GM19351 (cell line): ENCODE results near the gene SLC9A1.

ENCODE experiments used
- ATAC-seq: cut with Tn5 transposase; IDR thresholded peaks from one replicate; pipeline ENCODE4 v1.9.1; 2021; ENCODE audit warnings: mild to moderate bottlenecking, moderate library complexity; ENCODE audit not compliant: unreplicated experiment

The SLC9A1 gene

GRCh38 chr1:27108588-27108987 lies 46.3 kb downstream of the SLC9A1 start:
- no peak for ATAC-seq

GRCh38 chr1:27106561-27107323 lies 48.2 kb downstream of the SLC9A1 start:
- ATAC-seq = no peak

- ATAC-seq = no peak
Measured at GRCh38 chr1:27105018-27105417, 49.9 kb downstream of the SLC9A1 start.

DNA sequence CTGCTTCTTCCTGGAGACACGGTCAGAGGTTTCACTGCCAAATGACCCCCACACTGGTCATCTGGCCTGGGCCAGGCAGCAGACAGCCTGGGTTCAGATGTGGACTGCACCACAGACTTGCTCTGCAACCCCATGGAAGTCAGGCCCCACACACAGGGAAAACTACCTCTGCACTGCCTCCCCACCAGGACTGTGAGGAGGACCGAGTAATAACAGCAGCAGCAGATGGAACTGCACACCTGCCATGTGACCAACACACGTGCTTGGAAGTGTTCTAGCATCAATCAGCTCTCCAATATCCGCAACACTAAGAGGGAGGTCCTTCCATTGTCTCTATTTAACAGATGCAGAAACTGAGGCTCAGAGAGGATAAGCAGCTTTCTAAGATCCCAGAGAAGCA lies 51.4 kb downstream of the SLC9A1 start:
- no peak for ATAC-seq

DNA sequence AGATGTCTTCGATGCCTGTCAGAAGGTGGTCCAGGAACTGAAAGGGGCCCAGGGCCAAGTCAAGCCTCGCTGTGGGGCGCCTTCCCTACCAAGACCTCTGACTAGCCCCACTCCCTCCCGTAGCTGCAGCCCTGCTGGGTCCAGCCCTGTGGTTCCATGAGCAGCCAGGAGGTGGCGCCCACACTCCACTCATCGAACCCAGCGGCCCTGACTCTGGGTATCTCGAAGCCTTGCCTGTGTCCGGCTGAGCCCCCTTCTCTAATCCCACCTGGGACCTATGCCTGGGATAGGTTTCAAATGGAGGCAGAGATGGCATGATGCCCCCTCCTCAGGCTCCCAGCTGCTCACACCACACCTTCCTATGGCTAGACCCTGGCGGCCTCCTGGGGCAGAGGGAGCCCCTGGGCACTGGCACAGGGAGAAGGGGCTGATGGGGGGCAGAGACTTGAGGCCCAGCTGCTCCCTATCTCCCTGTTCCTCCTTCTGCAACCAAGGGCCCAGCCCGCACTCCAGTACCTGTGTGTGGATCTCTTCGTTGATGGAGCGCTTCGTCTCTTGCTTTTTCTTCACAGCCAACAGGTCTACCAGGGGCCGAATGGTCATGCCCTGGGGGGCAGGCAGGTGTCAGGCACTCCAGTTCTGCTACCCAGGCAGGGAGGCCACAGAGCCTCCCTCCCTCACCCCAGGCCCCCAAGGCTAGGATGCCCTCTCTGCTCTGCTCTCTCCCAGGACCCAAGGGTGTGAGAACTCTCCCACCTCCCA lies 52.0 kb downstream of the SLC9A1 start:
- no peak for ATAC-seq

DNA sequence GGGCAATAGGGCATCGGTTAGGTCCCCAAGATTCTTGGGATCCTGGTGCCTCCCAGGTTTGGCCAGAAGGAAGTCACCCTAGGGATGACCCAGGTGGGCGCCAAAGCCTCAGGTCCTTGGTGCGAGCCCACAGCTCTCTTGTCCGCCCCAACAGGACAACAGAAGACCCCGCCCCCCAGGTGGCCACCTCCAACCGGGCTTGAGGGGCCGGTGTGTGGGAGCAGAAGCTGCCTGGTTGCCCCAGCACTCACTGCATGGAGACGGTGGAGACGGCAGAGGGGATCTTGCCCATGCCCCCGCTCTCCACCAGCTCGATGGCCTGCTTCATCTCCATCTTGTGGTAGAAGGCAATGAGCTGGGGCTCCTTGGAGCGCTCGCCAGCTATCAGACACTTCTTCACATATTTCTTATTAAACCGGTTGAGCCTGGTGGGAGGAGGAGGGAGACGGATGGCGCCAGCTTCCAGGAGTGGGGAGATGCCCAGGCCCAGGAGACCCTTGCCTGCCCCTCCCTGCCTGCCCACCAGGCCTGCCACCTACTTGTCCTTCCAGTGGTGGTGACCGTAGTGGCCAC lies 52.7 kb downstream of the SLC9A1 start:
- no peak for ATAC-seq

GRCh38 chr1:27101696-27102095 lies 53.2 kb downstream of the SLC9A1 start:
- no peak for ATAC-seq

GRCh38 chr1:27101054-27101491 lies 53.9 kb downstream of the SLC9A1 start:
- ATAC-seq = no peak

DNA sequence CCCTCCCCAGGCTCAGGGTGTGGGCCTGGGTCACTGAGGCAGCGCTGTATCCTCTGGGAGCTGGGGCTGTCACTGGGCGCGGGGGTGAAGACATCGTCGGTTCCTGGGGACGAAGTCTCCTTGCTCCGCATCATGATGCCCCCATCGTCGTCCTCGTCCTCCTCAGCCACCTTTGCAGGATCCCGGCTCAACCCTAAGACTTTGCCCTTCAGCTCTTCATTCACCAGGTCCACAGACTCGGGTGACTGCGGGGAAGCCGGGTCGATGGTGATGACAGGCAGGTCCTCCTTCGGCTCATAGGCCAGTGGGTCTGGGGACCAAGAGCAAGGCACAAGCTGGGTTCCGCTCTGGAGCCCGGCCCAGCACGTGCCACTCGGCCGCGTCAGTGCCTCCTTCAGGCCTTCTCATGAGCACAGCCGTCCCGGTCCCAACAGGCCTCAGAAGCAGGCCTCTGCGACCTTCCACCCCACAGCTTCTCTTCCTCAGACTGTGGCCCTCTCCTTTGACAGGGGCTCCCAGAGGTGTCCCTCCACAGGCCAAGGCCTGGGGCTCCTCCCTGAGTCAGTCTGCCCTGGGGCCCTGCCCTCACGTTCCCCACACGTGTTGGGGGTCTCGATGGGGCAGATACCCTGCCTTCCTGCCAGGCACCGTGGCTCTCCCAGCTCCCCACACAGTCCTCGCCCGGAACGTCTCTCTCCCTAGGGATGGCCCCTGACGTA lies 54.4 kb downstream of the SLC9A1 start:
- no peak for ATAC-seq

GRCh38 chr1:27099587-27100334 lies 55.2 kb downstream of the SLC9A1 start:
- no peak for ATAC-seq

DNA sequence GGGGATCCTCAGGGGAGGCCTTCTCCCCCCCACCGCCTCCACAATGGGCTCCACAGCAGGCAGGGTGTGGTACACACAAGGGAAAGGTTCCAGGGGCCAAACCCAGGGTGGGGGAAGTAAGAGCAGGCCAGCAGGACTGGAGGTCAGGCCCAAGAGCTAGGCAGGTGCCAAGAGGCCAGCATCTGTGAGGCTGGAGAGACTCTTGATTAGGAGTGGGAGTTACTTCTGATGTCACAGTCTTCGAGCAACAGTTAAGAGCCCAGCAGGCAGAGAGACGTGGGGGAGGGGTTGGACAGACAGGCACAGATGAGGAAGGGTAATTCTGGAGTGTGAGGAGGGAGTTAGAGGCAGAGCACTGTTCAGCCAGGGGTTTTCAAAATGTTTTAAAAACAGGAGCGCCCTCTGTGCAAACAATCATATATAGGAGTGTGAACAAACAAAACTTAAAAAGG lies 55.8 kb downstream of the SLC9A1 start:
- ATAC-seq = no peak

DNA sequence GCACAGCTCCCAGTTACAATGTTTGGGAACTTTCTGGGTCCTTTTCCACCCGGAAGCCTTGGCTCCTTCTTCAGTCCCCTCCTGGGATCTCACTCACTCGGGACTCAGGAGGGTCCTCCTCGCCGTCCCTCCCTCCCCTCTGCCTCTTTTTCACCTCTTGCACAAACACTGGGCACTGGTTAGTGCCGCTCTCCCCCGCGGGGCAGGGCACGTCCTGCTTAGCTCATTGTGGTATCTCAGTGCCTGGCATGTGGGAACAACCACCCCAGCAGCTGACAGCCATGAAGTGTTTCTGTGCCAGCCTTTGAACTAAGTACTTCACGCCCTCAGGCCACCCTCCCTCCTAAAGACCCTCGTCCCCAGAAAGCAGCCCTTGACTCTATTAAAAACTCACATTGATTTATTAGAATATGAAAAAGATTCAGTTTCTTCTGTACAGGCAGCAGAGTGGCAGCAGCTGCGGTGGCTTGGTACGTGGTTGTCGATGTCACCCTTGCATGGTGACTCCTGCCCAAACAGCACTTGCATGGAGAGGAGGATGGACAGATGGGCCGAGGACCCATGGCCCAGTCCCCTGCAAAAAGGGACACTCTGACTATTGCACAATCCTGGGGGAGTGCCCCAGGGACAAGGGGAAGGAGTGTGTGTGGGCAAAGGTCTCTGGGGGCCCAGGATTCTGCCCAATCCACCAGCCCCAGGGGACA lies 56.3 kb downstream of the SLC9A1 start:
- no peak for ATAC-seq

DNA sequence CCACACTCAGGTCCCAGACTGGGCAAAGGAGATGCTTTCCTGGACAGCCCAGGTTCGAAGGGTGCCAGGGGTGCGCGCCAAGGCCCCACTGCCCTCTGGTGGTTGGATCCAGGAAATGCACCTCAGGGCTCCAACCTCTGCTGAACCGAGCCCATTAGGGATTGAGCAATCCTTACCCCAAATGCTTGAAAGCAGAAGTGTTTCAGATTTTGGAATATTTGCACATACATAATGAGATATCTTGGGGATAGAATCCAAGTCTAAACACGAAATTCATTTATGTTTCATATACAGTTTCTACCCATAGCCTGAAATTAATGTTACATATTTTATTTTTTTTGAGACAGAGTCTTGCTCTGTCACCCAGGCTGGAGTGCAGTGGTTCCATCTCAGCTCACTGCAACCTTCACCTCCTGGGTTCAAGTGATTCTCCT lies 57.4 kb downstream of the SLC9A1 start:
- ATAC-seq = peak; percentile 49

- no peak for ATAC-seq
Measured at GRCh38 chr1:27095576-27095975, 59.3 kb downstream of the SLC9A1 start.

GRCh38 chr1:27092888-27093287 lies 62.0 kb downstream of the SLC9A1 start:
- ATAC-seq = no peak

- ATAC-seq = no peak
Measured at GRCh38 chr1:27090911-27091310, 64.0 kb downstream of the SLC9A1 start.

DNA sequence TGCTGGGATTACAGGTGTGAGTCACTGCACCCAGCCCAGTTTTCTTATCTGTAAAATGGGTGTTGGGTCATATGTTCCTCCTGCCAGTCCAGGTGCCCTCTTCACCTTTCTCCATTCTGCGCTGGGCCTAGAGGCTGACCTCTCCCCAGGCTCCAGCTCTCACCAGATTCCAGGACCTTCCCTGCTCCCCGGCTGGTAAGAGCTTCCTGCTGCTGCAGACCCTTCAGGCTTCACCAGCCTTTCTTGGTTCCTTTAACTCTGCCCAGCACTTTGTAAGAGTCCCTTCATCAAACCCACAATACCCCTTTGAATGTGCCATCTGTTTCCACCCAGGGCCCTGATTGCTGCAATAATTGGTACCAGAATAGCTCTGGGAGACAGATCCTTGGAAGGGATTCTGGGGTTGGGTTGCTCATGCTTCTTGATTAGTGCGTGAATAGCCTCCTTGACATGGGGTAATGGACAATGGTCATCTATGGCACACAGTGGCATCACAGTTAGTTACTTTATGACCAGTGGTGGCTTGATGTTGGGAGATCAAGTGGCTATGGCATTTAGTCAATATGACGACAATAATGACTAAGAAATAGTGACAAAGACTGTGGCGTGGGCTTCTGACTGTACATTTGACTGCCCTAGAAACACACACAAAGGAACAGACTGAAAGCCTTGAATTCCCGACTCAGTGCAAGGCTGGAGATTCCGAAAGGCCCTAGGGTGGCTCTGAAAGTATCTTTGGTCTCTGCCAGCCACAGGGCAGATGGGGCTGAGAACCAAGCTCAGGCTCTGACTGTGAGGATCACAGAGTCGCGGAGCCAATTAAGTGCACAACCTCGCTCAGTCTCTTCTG lies 67.3 kb downstream of the SLC9A1 start:
- no peak for ATAC-seq

GRCh38 chr1:27086628-27087027 lies 68.3 kb downstream of the SLC9A1 start:
- ATAC-seq = no peak

DNA sequence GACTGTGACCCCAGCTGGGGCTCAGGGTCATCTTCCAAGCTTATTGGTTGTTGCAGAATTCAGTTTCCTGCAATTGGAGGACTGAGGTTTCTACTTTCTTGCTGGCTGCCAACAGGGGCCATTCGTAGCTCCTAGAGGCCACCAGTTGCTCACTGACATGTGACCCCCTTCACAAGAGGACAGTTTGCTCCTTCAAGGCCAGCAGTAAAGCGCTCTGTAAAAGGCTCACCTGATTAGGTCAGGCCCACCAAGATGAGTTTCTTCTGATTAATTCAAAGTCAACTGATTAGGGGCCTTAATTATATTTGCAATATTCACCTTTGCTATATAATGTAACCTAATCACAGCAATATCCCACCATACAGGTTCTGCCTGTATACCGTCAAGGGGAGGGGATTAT lies 68.9 kb downstream of the SLC9A1 start:
- no peak for ATAC-seq
